Thoracic aorta (tissue), 2 donors: ENCODE results near the gene HADHA. TPM values are rescaled to one million over a fixed set of nuclear protein-coding genes. Genes with fewer than 3 reads are reported as not detected.

Source experiments
- ATAC-seq: fragments of 150-250 bp; one replicate; pipeline ENCODE4 v1.8.0; 2017; ENCODE audit warnings: low read depth; ENCODE audit not compliant: insufficient number of reproducible peaks, low FRiP score
- DNase-seq: peaks from one replicate; pipeline ENCODE4 v3.0.0-alpha.2; 2020; ENCODE audit warnings: low spot score
- H3K27ac ChIP-seq, 2 donors: fragments of 200-600 bp; sonication (generic); 1 replicate in 1 of 2; 2 replicates in 1 of 2; pipeline ENCODE4 v1.5.1; 2016; ENCODE audit warnings: mild to moderate bottlenecking in 2 of 2, moderate library complexity in 2 of 2
- H3K27me3 ChIP-seq: fragments of 200-600 bp; sonication (generic); replicated peaks from 2 replicates; pipeline ENCODE4 v1.6.0; 2016; ENCODE audit warnings: mild to moderate bottlenecking; ENCODE audit not compliant: insufficient read depth
- H3K36me3 ChIP-seq: fragments of 200-600 bp; sonication (generic); one replicate; pipeline ENCODE4 v1.5.1; 2016
- H3K4me1 ChIP-seq, 2 donors: fragments of 200-600 bp; sonication (generic); 1 replicate in 1 of 2; 2 replicates in 1 of 2; pipeline versions ENCODE4 v1.5.1 to v1.6.0; 2016; ENCODE audit warnings: low read depth in 2 of 2, mild to moderate bottlenecking in 1 of 2; ENCODE audit not compliant: control insufficient read depth in 1 of 2
- H3K4me3 ChIP-seq: fragments of 200-600 bp; sonication (generic); 2 replicates; pipeline ENCODE4 v1.5.1; 2016; ENCODE audit warnings: mild to moderate bottlenecking
- H3K9me3 ChIP-seq: fragments of 200-600 bp; sonication (generic); 2 replicates; pipeline ENCODE4 v1.5.1; 2016
- total RNA-seq, 2 donors: library from RNA; depleted of rRNA; stranded (reverse); fragments of >200 nt; gene quantifications; one replicate each; pipeline versions ENCODE4 v1.1.0 to v1.2.3, GENCODE V29; 2016
- TF ChIP-seq, protein P1 (sequence below): fragments of 200-600 bp; sonication (generic); IDR thresholded peaks from one replicate; pipeline ENCODE4 v1.5.1; 2019; ENCODE audit warnings: antibody characterized with exemption

HADHA gene
- total RNA-seq, 2 donors from 2014 or later: 85.6 to 88.6 TPM

- H3K9me3 ChIP-seq: no peaks in the 10 kb centered on the region
- H3K27ac ChIP-seq: no peak overlapping the region
- TF ChIP-seq, protein P1, sequence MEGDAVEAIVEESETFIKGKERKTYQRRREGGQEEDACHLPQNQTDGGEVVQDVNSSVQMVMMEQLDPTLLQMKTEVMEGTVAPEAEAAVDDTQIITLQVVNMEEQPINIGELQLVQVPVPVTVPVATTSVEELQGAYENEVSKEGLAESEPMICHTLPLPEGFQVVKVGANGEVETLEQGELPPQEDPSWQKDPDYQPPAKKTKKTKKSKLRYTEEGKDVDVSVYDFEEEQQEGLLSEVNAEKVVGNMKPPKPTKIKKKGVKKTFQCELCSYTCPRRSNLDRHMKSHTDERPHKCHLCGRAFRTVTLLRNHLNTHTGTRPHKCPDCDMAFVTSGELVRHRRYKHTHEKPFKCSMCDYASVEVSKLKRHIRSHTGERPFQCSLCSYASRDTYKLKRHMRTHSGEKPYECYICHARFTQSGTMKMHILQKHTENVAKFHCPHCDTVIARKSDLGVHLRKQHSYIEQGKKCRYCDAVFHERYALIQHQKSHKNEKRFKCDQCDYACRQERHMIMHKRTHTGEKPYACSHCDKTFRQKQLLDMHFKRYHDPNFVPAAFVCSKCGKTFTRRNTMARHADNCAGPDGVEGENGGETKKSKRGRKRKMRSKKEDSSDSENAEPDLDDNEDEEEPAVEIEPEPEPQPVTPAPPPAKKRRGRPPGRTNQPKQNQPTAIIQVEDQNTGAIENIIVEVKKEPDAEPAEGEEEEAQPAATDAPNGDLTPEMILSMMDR: no peak
- H3K4me1 ChIP-seq: peaks cover 10 to 17% of the 10 kb centered on the region in 2 donors
- DNase-seq (no peak), ATAC-seq (no peak)
- H3K27me3 ChIP-seq: peaks cover 11% of the 10 kb centered on the region
- no peak overlapping the region for H3K4me3 ChIP-seq
- no peaks in the 10 kb centered on the region for H3K36me3 ChIP-seq
Measured at GRCh38 chr2:26174691-26175465, 69.6 kb downstream of the HADHA start.

DNA sequence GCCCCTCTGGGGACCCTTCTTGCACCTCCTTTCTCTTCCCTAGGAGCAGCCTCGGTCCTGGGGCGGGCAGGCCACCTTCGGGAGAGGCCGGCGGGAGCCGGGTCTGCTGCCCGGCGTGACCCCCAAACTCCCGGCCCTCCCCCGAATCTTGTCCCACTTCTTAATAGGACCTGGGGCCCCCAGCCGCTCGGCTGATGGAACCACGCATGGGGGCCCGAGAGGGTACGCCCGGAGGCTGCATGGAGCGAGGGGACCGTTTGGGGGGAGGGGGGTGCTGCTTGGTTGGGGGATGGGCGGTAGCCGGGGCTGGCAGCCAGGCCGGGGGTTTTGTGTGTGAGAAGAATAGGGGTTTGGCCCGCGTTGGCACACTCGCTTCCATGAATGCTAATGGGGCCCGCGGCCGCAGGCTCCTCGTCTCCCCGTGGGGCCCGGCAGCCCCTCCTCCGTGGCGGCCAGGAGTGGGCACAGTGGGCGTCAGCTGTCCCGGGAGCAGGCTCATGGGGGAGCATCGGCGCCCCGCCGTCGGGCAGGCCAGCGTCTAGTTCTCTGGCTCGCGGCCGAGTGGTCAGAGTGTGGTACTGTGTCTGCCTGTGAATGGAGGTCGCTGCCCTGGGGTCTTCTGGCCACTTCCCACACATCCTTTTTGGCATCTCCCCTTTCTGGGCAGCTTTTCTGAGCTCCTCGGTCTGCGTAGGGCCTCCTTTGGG, 70.5 kb downstream of the HADHA start:
- DNase-seq (no peak), ATAC-seq (no peak)
- TF ChIP-seq, protein P1: no peak
- Histone ChIP-seq H3K4me1 (peaks cover 10 to 11% of the 10 kb centered on the region in 2 donors), H3K4me3 (peak overlapping the region; percentile 66), H3K36me3 (no peaks in the 10 kb centered on the region), H3K27ac (no peak overlapping the region), H3K9me3 (no peaks in the 10 kb centered on the region), H3K27me3 (peaks cover 11% of the 10 kb centered on the region)

- H3K27me3 ChIP-seq: peaks cover 11% of the 10 kb centered on the region
- ATAC-seq (no peak), DNase-seq (no peak)
- no peaks in the 10 kb centered on the region for H3K36me3 ChIP-seq
- TF ChIP-seq, protein P1: no peak
- H3K4me1 ChIP-seq: peaks cover 7 to 11% of the 10 kb centered on the region in 2 donors
- H3K4me3 ChIP-seq: peak within 1 kb of the TSS; percentile 66
- H3K9me3 ChIP-seq: no peaks in the 10 kb centered on the region
- no peak within 1 kb of the TSS for H3K27ac ChIP-seq
Measured at GRCh38 chr2:26172871-26173775, 71.3 kb downstream of the HADHA start, which contains the start of gene GAREM2. Gene GAREM2, plus strand, starts transcription at chr2:26173088. Its CDS starts 133 bp downstream, at chr2:26173221.

- Histone ChIP-seq H3K4me1 (peaks cover 7 to 11% of the 10 kb centered on the region in 2 donors), H3K27ac (no peak overlapping the region), H3K36me3 (no peaks in the 10 kb centered on the region), H3K27me3 (peaks cover 11% of the 10 kb centered on the region), H3K9me3 (no peaks in the 10 kb centered on the region), H3K4me3 (peak overlapping the region; percentile 62)
- TF ChIP-seq, protein P1: no peak
- DNase-seq: no peak
- ATAC-seq: no peak
Measured at GRCh38 chr2:26172189-26172870, 72.1 kb downstream of the HADHA start.
